Neural progenitor cell (in vitro differentiated cells): ENCODE measurements around the gene CACNA1C.

ENCODE experiments used
- EZH2 ChIP-seq: fragments of 200-600 bp; sonication (generic); IDR thresholded peaks from 2 replicates; pipeline ENCODE4 v1.6.1; 2017; ENCODE audit warnings: antibody characterized with exemption, mild to moderate bottlenecking, moderate library complexity
- TF ChIP-seq, protein P1 (sequence below): fragments of 200-600 bp; sonication (generic); IDR thresholded peaks from 2 replicates; pipeline ENCODE4 v1.5.1; 2017; ENCODE audit warnings: antibody characterized with exemption, mild to moderate bottlenecking

DNA sequence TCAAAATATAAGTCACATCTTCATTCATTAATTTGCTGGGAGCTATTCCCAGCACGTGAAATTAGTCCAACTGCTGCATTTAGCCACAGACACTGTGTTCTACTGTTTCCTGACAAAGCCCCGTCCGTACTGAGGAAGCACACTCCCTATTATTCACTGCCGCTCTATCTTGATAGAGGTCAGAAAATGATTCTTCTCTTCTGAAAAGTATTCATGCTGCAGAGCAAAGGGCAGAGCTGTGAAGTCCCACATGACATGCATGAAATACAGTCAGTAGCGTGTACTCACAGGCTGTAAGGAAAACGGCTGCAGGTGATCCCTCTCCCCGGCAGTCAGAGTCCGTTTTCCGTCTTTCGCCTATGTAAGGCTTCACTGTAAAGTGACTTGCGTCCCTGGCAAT, 439.4 kb downstream of the CACNA1C start:
- TF ChIP-seq, protein P1, sequence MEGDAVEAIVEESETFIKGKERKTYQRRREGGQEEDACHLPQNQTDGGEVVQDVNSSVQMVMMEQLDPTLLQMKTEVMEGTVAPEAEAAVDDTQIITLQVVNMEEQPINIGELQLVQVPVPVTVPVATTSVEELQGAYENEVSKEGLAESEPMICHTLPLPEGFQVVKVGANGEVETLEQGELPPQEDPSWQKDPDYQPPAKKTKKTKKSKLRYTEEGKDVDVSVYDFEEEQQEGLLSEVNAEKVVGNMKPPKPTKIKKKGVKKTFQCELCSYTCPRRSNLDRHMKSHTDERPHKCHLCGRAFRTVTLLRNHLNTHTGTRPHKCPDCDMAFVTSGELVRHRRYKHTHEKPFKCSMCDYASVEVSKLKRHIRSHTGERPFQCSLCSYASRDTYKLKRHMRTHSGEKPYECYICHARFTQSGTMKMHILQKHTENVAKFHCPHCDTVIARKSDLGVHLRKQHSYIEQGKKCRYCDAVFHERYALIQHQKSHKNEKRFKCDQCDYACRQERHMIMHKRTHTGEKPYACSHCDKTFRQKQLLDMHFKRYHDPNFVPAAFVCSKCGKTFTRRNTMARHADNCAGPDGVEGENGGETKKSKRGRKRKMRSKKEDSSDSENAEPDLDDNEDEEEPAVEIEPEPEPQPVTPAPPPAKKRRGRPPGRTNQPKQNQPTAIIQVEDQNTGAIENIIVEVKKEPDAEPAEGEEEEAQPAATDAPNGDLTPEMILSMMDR, result no peak
- TF ChIP-seq EZH2, result no peak
